Keratinocyte (primary cell): ENCODE measurements around the gene P2RY11.

Experiments
- EZH2 ChIP-seq: IDR thresholded peaks from one replicate; pipeline ENCODE4 v1.6.1; 2012; ENCODE audit warnings: inconsistent platforms, mild to moderate bottlenecking, low read length, moderate library complexity
- TF ChIP-seq, protein P1 (sequence below), 3 experiments: IDR thresholded peaks in 1 of 3; conservative IDR thresholded peaks in 1 of 3; optimal IDR thresholded peaks in 1 of 3; 2 replicates in 2 of 3; 3 replicates in 1 of 3; pipeline versions ENCODE3 to v1.5.1; 2011; ENCODE audit warnings: low read length in 3 of 3, mild to moderate bottlenecking in 3 of 3, moderate library complexity in 2 of 3, control low read depth in 1 of 3, inconsistent platforms in 1 of 3; ENCODE audit not compliant: insufficient read depth in 2 of 3; ENCODE audit errors: extremely low read depth in 1 of 3

DNA sequence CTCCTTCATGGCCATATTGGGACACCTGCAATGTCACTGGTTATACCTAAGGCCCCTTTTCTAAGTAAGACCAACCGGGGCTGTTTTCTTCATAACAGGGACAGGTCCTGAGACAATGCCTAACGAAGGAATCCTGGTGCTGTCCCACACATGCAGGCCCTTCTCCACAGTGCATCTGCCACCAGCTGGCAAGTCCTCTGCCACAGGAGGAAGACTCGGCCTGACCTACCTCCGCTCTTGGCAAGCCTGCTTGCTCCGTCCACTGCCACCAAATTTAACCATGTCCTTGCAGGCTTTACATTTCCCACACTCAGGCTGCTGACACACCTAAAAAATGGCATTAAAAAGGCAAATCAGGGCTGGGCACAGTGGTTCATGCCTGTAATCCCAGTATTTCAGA, 40.0 kb downstream of the P2RY11 start:
- TF ChIP-seq, protein P1, sequence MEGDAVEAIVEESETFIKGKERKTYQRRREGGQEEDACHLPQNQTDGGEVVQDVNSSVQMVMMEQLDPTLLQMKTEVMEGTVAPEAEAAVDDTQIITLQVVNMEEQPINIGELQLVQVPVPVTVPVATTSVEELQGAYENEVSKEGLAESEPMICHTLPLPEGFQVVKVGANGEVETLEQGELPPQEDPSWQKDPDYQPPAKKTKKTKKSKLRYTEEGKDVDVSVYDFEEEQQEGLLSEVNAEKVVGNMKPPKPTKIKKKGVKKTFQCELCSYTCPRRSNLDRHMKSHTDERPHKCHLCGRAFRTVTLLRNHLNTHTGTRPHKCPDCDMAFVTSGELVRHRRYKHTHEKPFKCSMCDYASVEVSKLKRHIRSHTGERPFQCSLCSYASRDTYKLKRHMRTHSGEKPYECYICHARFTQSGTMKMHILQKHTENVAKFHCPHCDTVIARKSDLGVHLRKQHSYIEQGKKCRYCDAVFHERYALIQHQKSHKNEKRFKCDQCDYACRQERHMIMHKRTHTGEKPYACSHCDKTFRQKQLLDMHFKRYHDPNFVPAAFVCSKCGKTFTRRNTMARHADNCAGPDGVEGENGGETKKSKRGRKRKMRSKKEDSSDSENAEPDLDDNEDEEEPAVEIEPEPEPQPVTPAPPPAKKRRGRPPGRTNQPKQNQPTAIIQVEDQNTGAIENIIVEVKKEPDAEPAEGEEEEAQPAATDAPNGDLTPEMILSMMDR (optimal IDR thresholded peaks at IDR 0.05 in 1 of 3, IDR thresholded peaks at IDR 0.05 in 1 of 3, conservative IDR thresholded peaks at IDR 0.05 in 1 of 3; ENCODE audit: extremely low read depth in 1 of 3, insufficient read depth in 2 of 3, low read length in 3 of 3), result no peak
- no peak for TF ChIP-seq EZH2
